ENCODE results near the gene PARP9. TPM values are rescaled to one million over a fixed set of nuclear protein-coding genes. Genes with fewer than 3 reads are reported as not detected.
"Not testable (repeated sequence)": the region's sequence is repeated elsewhere in the genome, so short reads cannot be mapped to it uniquely, and the experiment has no call there.

The PARP9 gene
- total RNA-seq, 1 donor from 2014 or later = 9.1 TPM

- no peak for TF ChIP-seq CTCF (IDR thresholded peaks at IDR 0.05)
- Mint-ChIP-seq H3K27ac (ENCODE audit: unreplicated experiment) (no peak overlapping the region), H3K36me3 (ENCODE audit: low read depth) (no peaks in the 10 kb centered on the region), H3K9me3 (ENCODE audit: low read depth) (no peaks in the 10 kb centered on the region), H3K27me3 (ENCODE audit: low read depth) (no peaks in the 10 kb centered on the region), H3K4me3 (ENCODE audit: unreplicated experiment) (no peak overlapping the region), H3K4me1 (ENCODE audit: low read depth) (peaks cover 28% of the 10 kb centered on the region)
- DNase-seq (ENCODE audit: low spot score) = no peak
These were observed 61.2 kb downstream of the PARP9 start for GRCh38 chr3:122502941-122503340.

GRCh38 chr3:122502139-122502538 is 62.0 kb downstream of the PARP9 start:
- Mint-ChIP-seq H3K27ac (ENCODE audit: unreplicated experiment) (no peak overlapping the region), H3K27me3 (ENCODE audit: low read depth) (no peaks in the 10 kb centered on the region), H3K4me3 (ENCODE audit: unreplicated experiment) (no peak overlapping the region), H3K36me3 (ENCODE audit: low read depth) (no peaks in the 10 kb centered on the region), H3K9me3 (ENCODE audit: low read depth) (no peaks in the 10 kb centered on the region), H3K4me1 (ENCODE audit: low read depth) (peaks cover 36% of the 10 kb centered on the region)
- no peak for TF ChIP-seq CTCF (IDR thresholded peaks at IDR 0.05)
- DNase-seq (ENCODE audit: low spot score) = no peak

GRCh38 chr3:122500964-122501363 is 63.1 kb downstream of the PARP9 start:
- H3K27me3 Mint-ChIP-seq (ENCODE audit: low read depth); H3K36me3 Mint-ChIP-seq (ENCODE audit: low read depth); H3K4me3 Mint-ChIP-seq (ENCODE audit: unreplicated experiment); DNase-seq (ENCODE audit: low spot score); H3K9me3 Mint-ChIP-seq (ENCODE audit: low read depth): not testable (repeated sequence)
- H3K4me1 Mint-ChIP-seq (ENCODE audit: low read depth) = peaks cover 42% of the 10 kb centered on the region
- peak overlapping the region; percentile 75 for H3K27ac Mint-ChIP-seq (ENCODE audit: unreplicated experiment)

- no peak for DNase-seq (ENCODE audit: low spot score)
- no peak for TF ChIP-seq CTCF (IDR thresholded peaks at IDR 0.05)
- Mint-ChIP-seq H3K4me1 (ENCODE audit: low read depth) (peaks cover 50% of the 10 kb centered on the region), H3K9me3 (ENCODE audit: low read depth) (no peaks in the 10 kb centered on the region), H3K27me3 (ENCODE audit: low read depth) (no peaks in the 10 kb centered on the region), H3K36me3 (ENCODE audit: low read depth) (peaks cover 9% of the 10 kb centered on the region), H3K4me3 (ENCODE audit: unreplicated experiment) (no peak overlapping the region), H3K27ac (ENCODE audit: unreplicated experiment) (peak overlapping the region; percentile 67)
These were observed 65.9 kb downstream of the PARP9 start for GRCh38 chr3:122498152-122498551.

GRCh38 chr3:122497425-122497824 is 66.7 kb downstream of the PARP9 start:
- H3K9me3 Mint-ChIP-seq (ENCODE audit: low read depth) = no peaks in the 10 kb centered on the region

More at GRCh38 chr3:122497425-122497824, 66.7 kb downstream of the PARP9 start:
- no peak for DNase-seq (ENCODE audit: low spot score)
- Mint-ChIP-seq H3K4me3 (ENCODE audit: unreplicated experiment) (no peak overlapping the region), H3K27me3 (ENCODE audit: low read depth) (no peaks in the 10 kb centered on the region), H3K36me3 (ENCODE audit: low read depth) (peaks cover 9% of the 10 kb centered on the region), H3K4me1 (ENCODE audit: low read depth) (peaks cover 54% of the 10 kb centered on the region), H3K27ac (ENCODE audit: unreplicated experiment) (peak overlapping the region; percentile 67)
- TF ChIP-seq CTCF (IDR thresholded peaks at IDR 0.05) = no peak

All from chondrocyte (in vitro differentiated cells).